Adrenal gland (tissue), 12 donors: ENCODE results near the gene TGFBR1. TPM values are rescaled to one million over a fixed set of nuclear protein-coding genes. Genes with fewer than 3 reads are reported as not detected.

Experiments
- DNase-seq, 7 donors: peaks; one replicate each; pipeline ENCODE4 v3.0.0-alpha.2; 2019 to 2020
- H3K27ac ChIP-seq, 5 donors: fragments of 200-600 bp; sonication (generic) in 4 of 5; 1 replicate in 3 of 5; 2 replicates in 2 of 5; pipeline versions ENCODE4 v1.5.1 to v1.8.0; 2016 to 2020; ENCODE audit warnings: mild to moderate bottlenecking in 1 of 5
- H3K27me3 ChIP-seq: fragments of 200-600 bp; 2 replicates; pipeline ENCODE4 v1.8.0; 2021
- H3K36me3 ChIP-seq, 2 donors: fragments of 200-600 bp; replicated peaks in 1 of 2; 1 replicate in 1 of 2; 2 replicates in 1 of 2; pipeline versions ENCODE4 v1.5.1 to v1.8.0; 2018 to 2022
- H3K4me1 ChIP-seq, 2 donors: fragments of 200-600 bp; replicated peaks in 1 of 2; 1 replicate in 1 of 2; 2 replicates in 1 of 2; pipeline versions ENCODE4 v1.5.1 to v1.8.0; 2018 to 2021
- H3K4me3 ChIP-seq, 4 donors: fragments of 200-600 bp; sonication (generic) in 3 of 4; one replicate each; pipeline ENCODE4 v1.5.1; 2016 to 2018
- H3K9me3 ChIP-seq, 3 donors: fragments of 200-600 bp; sonication (generic) in 1 of 3; replicated peaks in 1 of 3; 1 replicate in 2 of 3; 2 replicates in 1 of 3; pipeline versions ENCODE4 v1.5.1 to v1.8.0; 2016 to 2021
- CTCF ChIP-seq, 6 experiments: fragments of 450-650 bp in 4 of 6; fragments of 200-600 bp in 2 of 6; sonication (generic) in 1 of 6; IDR thresholded peaks; 1 replicate in 5 of 6; 2 replicates in 1 of 6; pipeline versions ENCODE4 v1.5.1 to v1.8.0; 2016 to 2021; ENCODE audit warnings: antibody characterized with exemption in 6 of 6, mild to moderate bottlenecking in 2 of 6, moderate library complexity in 1 of 6
- POLR2A ChIP-seq, 2 donors: fragments of 450-650 bp; IDR thresholded peaks; one replicate each; pipeline ENCODE4 v1.6.1; 2017; ENCODE audit warnings: antibody characterized with exemption in 2 of 2, mild to moderate bottlenecking in 2 of 2, moderate library complexity in 1 of 2
- WGBS, 4 donors: extraction: QIAGEN DNeasy Blood & Tissue Kit in 2 of 4; methylation state at CpG; one replicate each; pipeline versions ENCODE4 v1.1.5 to v1.1.7; 2013 to 2017; 5-methylcytosine and 5-hydroxymethylcytosine counted together
- intact Hi-C, 2 donors: fragments of 100-400 bp; cut with DNase I; formaldehyde crosslinking; loops; one replicate each; pipeline versions ENCODE4 v1.14.1 to v1.15.0; 2022 to 2023
- polyA plus RNA-seq, 3 donors: library from polyadenylated mRNA; stranded (reverse); fragments of 200-250 nt in 2 of 3; fragments of 350-450 nt in 1 of 3; fragmentation: Illumina TruSeq in 1 of 3; extraction: RNeasy Lipid Tissue Mini Kit (QIAGEN cat#74804) in 1 of 3; gene quantifications; one replicate each; pipeline ENCODE4 v1.2.3, GENCODE V29; 2013 to 2014
- total RNA-seq, 9 donors: library from RNA; depleted of rRNA in 4 of 9; stranded (reverse); fragments of >200 nt in 4 of 9; fragments of 120-200 nt in 1 of 9; fragmentation: NEBNext Ultra II Directional in 1 of 9; extraction: Animal tissue kit (Norgen Biotek cat#: 25700) in 1 of 9; gene quantifications; one replicate each; pipeline versions ENCODE4 v1.1.0 to v1.2.4, GENCODE V29; 2013 to 2023
- donor health status: healthy with polysubstance abuse.
- donor health status: Bipolar disorder and iron deficiency.
- donor health status: DM: yes; HTN: yes; CAD: no.
- donor health status: DM: no; HTN: no; CAD: no.
- donor health status: DM: no; HTN: no; CAD: no.
- donor health status: DM: yes; HTN: yes; CAD: no.

The TGFBR1 gene
- total and polyA plus RNA-seq, 12 donors, result 5.5 to 38.5 (median 25.4) TPM

- Histone ChIP-seq H3K36me3 (peaks cover 0 to 35% of the 10 kb centered on the region in 2 donors), H3K9me3 (no peaks in the 10 kb centered on the region), H3K4me3 (no peak overlapping the region), H3K27me3 (no peaks in the 10 kb centered on the region), H3K4me1 (peaks cover 0 to 26% of the 10 kb centered on the region in 2 donors), H3K27ac (no peak overlapping the region)
- WGBS, 4 donors, result 86 to 98% (median 92%) methylated on average over 2 of the region's 2 CpGs
- intact Hi-C loops, result no loop called here
- DNase-seq, result no peak
- TF ChIP-seq CTCF (IDR thresholded peaks at IDR 0.05), result no peak
Measured at GRCh38 chr9:99060621-99061020, 44.3 kb upstream of the TGFBR1 start.

- WGBS, 4 donors, result 93 to 100% (median 96%) methylated on average over 1 of the region's 1 CpG
- Histone ChIP-seq H3K27me3 (no peaks in the 10 kb centered on the region), H3K4me3 (no peak overlapping the region), H3K9me3 (no peaks in the 10 kb centered on the region), H3K27ac (no peak overlapping the region), H3K4me1 (peaks cover 0 to 26% of the 10 kb centered on the region in 2 donors), H3K36me3 (peaks cover 0 to 49% of the 10 kb centered on the region in 2 donors)
- TF ChIP-seq CTCF (IDR thresholded peaks at IDR 0.05) (no peak), POLR2A (IDR thresholded peaks at IDR 0.05) (no peak)
- DNase-seq, result no peak
- intact Hi-C loops, result no loop called here
Measured at GRCh38 chr9:99062549-99062948, 42.4 kb upstream of the TGFBR1 start.

GRCh38 chr9:99063522-99063921 lies 41.4 kb upstream of the TGFBR1 start:
- no peak for DNase-seq
- no peaks in the 10 kb centered on the region for H3K9me3 ChIP-seq
- no peak overlapping the region for H3K27ac ChIP-seq
- H3K4me1 ChIP-seq, result peaks cover 0 to 21% of the 10 kb centered on the region in 2 donors
- H3K27me3 ChIP-seq, result no peaks in the 10 kb centered on the region
- intact Hi-C loops, result no loop called here
- H3K36me3 ChIP-seq, result peaks cover 0 to 57% of the 10 kb centered on the region in 2 donors
- 80 to 100% (median 96%) methylated on average over 1 of the region's 1 CpG for WGBS, 4 donors
- H3K4me3 ChIP-seq, result no peak overlapping the region
- no peak for TF ChIP-seq CTCF (IDR thresholded peaks at IDR 0.05)
- TF ChIP-seq POLR2A (IDR thresholded peaks at IDR 0.05), result no peak

- Histone ChIP-seq H3K27ac (no peak overlapping the region), H3K36me3 (peaks cover 0 to 70% of the 10 kb centered on the region in 2 donors), H3K4me1 (peaks cover 0 to 3% of the 10 kb centered on the region in 2 donors), H3K9me3 (no peaks in the 10 kb centered on the region), H3K4me3 (no peak overlapping the region), H3K27me3 (no peaks in the 10 kb centered on the region)
- TF ChIP-seq POLR2A (IDR thresholded peaks at IDR 0.05) (no peak), CTCF (IDR thresholded peaks at IDR 0.05) (no peak)
- intact Hi-C loops, result no loop called here
- no peak for DNase-seq
- 76 to 90% (median 80%) methylated on average over 3 of the region's 3 CpGs for WGBS, 4 donors
Measured at GRCh38 chr9:99066571-99066970, 38.3 kb upstream of the TGFBR1 start.
